Uterus (tissue), 2 donors: Measurements from ENCODE around the gene PKMYT1.
"Not testable (repeated sequence)": the region's sequence is repeated elsewhere in the genome, so short reads cannot be mapped to it uniquely, and the experiment has no call there.

Source experiments
- POLR2A ChIP-seq, 2 donors: fragments of 450-650 bp; IDR thresholded peaks; one replicate each; pipeline ENCODE4 v1.6.1; 2016; ENCODE audit warnings: antibody characterized with exemption in 2 of 2, mild to moderate bottlenecking in 1 of 2, moderate library complexity in 1 of 2
- TF ChIP-seq, protein P1 (sequence below), 4 experiments: fragments of 200-600 bp in 2 of 4; fragments of 450-650 bp in 2 of 4; sonication (generic) in 2 of 4; IDR thresholded peaks; one replicate each; pipeline ENCODE4 v1.5.1; 2016 to 2019; ENCODE audit warnings: antibody characterized with exemption in 4 of 4, mild to moderate bottlenecking in 2 of 4, moderate library complexity in 1 of 4

DNA sequence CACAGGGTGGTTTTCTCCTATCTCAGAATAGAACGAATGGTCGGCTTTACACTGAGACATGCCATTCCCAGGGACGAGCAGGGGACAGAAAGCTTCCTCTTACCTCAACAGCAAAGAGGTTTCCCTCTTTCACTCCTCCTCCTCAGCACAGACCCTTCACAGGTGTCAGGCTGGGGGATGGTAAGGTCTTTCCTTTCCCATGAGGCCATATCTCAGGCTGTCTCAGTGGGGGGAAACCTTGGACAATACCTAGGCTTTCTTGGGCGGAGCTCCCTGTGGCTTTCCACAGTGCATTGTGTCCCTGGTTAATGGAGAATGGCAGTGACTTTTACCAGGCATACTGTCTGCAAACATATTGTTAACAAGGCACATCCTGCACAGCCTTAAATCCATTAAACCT, 52.1 kb downstream of the PKMYT1 start:
- TF ChIP-seq, protein P1, sequence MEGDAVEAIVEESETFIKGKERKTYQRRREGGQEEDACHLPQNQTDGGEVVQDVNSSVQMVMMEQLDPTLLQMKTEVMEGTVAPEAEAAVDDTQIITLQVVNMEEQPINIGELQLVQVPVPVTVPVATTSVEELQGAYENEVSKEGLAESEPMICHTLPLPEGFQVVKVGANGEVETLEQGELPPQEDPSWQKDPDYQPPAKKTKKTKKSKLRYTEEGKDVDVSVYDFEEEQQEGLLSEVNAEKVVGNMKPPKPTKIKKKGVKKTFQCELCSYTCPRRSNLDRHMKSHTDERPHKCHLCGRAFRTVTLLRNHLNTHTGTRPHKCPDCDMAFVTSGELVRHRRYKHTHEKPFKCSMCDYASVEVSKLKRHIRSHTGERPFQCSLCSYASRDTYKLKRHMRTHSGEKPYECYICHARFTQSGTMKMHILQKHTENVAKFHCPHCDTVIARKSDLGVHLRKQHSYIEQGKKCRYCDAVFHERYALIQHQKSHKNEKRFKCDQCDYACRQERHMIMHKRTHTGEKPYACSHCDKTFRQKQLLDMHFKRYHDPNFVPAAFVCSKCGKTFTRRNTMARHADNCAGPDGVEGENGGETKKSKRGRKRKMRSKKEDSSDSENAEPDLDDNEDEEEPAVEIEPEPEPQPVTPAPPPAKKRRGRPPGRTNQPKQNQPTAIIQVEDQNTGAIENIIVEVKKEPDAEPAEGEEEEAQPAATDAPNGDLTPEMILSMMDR (IDR thresholded peaks at IDR 0.05), result not testable (repeated sequence)
- TF ChIP-seq POLR2A (IDR thresholded peaks at IDR 0.05), result not testable (repeated sequence)
